ENCODE results near the gene ZNF665.
"Not testable (repeated sequence)": the region's sequence is repeated elsewhere in the genome, so short reads cannot be mapped to it uniquely, and the experiment has no call there.

The ZNF665 gene

DNA sequence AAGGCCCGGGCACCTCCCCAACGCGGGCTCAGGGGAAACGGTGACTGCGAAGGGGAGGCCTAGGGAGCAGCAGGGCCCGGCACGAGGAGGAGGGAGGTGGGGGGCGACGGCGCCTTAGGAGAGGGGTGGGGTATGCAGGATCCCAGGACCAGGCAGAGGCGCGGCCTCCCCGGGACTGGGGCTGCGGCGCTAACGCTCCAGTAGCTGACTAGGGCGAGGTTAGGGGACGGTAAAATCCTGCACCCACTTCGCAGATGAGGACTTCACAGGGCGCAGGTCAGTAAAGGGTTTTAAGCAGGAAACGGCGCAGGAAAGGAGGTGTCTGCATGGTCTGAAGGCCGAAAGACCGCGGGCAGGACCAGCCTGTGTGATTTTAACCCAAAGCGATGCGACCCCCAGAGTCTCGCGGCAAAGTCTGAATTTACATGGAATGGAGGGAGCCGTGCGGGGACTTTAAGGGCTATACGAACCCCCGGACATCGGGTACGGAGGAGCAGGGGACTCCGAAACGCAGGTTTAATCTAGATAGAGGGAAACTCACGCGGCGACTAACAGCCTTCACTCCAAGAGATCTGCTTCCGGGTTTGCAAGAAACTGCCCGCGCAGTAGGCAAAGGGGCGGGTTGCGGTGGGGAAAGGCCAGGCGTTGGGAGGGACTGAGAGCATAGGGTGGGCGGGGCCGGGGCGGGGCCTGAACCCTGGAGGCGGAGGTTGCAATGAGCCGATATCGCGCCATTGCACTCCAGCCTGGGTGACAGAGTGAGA, at the start of gene ZNF665:
Gene ZNF665, minus strand, starts transcription at position 588 of the 764 bp plus-strand sequence. CDS start 10,460 bp downstream, outside the sequence.
- peak within 1 kb of the TSS; percentile 54 to 87 (median 76) for H3K4me3 ChIP-seq
- H3K27ac ChIP-seq = peak within 1 kb of the TSS in 20 of 21 experiments; percentile 62 to 91 (median 80)

DNA sequence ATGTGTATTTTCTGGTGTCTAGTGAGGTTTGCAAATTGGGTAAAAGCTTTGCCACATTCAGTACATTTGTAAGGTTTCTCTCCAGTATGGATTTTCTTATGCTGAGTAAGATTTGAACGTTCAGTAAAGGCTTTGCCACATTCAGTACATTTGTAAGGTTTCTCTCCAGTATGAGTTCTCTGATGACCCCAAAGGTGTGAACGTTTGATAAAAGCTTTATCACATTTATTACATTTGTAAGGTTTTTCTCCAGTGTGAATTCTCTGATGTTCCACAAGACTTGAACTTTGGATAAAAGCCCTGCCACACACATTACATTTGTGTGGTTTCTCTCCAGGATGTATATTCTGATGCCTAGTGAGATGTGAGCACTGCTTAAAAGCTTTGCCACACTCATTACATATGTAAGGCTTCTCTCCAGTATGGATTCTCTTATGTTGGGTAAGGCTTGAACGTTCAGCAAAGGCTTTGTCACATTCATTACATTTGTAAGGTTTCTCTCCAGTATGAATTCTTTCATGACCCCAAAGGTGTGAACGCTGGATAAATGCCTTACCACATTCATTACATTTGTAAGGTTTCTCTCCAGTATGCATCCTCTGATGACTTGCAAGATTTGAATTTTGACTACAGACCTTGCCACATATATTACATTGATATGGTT, 44.1 kb upstream of the ZNF665 start:
- H3K4me3 ChIP-seq = no peak overlapping the region

DNA sequence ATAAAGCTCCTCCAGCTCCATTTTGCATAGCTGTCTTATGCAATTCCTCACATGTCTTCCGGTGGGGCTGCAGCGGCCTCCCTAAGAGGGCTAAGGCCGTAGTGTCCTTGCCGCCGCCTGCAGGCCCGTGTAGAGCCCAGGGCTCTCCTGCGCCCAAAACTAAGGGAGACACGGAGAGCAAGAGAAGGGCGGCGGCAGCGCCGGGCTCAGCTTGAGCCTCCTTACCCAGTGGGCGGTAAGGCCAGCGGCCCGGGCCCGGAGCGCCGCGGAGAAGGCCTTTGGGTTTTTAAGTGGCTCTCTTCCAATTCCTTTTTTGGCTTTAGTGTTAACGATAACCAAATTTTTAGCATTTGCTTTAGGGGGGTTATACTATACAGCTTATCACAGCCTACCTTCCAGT, 31.4 kb upstream of the ZNF665 start:
- Histone ChIP-seq H3K4me3 (no peak overlapping the region), H3K27ac (no peak overlapping the region)

More for the DNA sequence above, 44.1 kb upstream of the ZNF665 start:
- H3K27ac ChIP-seq = no peak overlapping the region

DNA sequence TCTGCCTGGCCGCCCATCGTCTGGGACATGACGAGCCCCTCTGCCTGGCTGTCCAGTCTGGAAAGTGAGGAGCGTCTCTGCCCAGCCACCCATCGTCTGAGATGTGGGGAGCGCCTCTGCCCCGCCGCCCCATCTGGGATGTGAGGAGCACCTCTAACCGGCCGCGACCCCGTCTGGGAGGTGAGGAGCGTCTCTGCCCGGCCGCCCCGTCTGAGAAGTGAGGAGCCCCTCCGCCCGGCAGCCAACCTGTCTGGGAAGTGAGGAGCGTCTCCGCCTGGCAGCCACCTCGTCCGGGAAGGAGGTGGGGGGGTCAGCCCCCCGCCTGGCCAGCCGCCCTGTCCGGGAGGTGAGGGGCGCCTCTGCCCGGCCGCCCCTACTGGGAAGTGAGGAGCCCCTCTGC, 29.6 kb upstream of the ZNF665 start:
- H3K4me3 ChIP-seq, H3K27ac ChIP-seq: not testable (repeated sequence)

DNA sequence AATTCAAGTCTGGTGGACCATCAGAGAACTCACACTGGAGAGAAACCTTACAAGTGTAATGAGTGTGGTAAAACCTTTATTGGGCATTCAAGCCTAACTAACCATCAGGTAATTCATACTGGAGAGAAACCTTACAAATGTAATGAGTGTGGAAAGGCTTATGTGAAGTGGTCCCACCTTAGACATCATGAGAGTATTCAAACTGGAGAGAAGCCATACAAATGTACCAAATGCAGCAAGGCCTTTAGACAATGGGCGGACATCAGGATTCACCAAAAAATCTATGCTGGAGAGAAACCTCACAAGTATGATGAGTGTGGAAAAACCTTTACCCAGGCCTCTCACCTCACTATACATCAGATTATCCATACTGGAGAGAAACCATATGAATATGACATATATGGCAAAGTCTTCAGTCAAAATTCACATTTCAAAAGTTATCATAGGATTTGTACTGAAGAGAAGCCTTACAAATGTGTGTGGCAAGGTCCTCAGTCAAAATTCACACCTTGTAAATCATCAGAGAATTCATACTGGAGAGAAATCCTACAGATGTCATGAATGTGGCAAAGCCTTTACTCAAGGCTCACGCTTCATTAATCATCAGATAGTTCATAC, 19.7 kb upstream of the ZNF665 start:
- Histone ChIP-seq H3K4me3 (no peak overlapping the region), H3K27ac (no peak overlapping the region)

DNA sequence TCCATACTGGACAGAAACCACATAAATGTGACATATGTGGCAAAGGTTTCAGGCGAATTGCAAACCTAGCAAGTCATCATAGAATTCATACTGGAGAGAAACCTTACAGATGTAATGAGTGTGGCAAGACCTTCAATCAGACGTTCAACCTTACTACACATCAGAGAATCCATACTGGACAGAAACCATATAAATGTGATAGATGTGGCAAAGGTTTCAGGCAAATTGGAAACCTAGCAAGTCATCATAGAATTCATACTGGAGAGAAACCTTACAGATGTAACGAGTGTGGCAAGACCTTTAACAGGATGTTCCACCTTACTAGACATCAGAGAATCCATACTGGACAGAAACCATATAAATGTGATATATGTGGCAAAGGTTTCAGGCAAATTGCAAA, 18.4 kb upstream of the ZNF665 start:
- H3K27ac ChIP-seq, H3K4me3 ChIP-seq: not testable (repeated sequence)

DNA sequence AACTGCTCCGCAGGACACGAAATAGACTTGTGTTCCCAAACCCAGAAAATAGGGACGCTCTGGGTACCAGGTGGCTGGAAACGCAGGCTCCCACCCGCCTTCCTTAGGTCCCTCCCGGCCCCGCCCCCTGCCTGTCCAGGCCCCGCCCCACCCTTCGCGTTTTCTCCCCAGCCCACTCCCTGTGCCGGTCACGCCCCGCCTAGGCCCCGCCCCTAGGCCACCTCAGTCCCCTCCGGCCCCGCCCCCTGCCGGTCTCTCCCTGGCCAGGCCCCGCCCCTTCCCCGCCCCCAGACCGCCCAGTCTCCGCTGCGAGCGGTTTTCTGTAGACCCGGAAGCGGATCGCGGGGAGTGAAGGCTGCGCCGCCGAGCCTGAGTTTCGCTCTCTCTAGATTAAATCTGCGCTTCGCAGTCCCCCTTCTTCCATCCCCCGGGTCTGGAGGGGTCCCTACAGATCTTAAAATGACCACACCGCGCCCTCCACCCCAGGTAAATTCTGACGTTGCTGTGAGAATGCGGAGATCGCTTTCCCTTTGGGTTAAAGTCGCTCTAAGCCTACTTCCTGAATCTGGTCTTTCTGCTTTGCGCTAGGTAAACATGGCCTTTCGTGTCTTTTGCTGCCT, 3.7 kb upstream of the ZNF665 start:
- peak overlapping the region; percentile 48 to 83 (median 78) for H3K4me3 ChIP-seq
- H3K27ac ChIP-seq = peak overlapping the region in 20 of 21 experiments; percentile 72 to 93 (median 86)

DNA sequence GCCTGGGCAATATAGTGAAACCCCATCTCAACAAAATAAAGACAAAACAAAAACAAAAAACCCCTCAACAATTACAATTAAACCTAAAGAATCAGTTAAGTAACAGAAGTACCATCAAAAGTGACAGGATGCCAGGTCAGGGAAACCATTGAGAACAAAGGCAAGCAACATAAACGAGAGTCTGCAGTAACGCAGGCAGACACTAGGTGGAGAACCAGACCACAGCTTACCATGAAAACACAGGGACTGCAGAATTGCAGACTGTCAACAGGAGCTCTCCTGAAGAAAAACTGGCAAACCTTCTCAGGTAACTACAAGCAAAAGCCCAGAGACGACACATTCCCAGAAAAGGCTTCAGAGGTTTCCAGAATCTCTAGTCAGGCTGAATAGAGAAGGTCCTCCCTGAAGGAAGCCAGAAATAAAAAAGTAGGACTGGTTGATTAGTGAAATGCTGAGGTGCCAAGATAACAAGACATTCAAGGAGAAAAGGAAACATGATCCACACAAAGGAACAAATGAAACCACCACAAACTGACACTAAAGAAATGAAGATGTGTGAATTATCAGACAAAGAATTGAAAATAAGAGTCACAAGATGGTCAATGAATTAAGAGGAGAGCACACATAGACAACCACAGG, 2.2 kb upstream of the ZNF665 start:
- Histone ChIP-seq H3K4me3 (no peak overlapping the region), H3K27ac (peak overlapping the region in 1 of 21 experiments; percentile 4)

DNA sequence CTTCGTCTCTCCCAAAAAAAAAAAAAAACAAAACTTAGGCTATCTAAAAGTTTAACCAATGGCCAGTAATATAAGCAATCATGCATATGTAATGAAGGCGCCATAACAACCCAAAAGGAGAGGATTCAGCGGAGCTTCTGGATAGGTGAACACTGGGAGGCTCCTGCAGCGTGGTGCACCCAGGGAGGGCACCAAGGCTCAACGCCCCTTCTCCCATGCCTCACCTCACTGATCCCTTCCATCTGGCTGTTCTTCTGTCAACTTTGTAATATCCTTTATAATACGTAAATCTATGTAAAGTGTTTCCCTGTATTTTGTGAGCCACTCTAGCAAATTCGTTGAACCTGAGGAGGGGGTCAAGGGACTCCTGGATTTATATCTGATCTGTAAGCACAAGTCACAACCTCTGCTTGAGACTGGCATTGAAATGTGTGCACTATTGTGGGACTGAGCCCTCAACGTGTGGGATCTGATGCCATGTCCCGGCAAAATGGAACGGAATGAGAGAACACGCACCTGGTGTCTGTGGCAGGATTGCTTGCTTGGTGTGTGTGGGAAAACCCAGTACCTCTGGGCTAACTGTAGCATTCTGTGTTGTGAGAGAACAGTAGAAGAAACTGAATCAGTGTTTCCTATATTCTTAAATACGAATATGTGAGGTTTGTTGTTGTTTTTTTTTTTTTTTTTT, 521 bp upstream of the ZNF665 start:
- H3K27ac ChIP-seq = peak overlapping the region in 1 of 21 experiments; percentile 84
- peak overlapping the region in 6 of 7 experiments; percentile 54 to 87 (median 78) for H3K4me3 ChIP-seq

DNA sequence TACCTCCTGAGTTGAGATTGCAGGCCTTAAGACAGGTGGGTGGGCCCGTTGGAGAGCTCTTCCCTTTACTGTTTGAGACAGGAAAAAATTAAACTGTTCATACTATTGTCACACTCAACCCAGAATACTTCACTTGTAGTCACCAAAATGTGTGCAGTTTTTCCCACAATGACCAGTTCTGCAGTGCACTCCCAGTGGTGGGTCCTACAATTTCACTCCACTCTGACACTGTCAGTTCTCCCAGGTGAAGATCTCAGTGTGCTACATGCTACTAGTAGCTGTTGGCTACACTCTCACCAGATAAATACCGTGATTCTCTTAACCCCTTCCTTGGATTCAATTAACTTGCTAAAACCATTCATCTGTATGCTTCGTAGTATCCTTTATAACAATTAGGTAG, 2.9 kb downstream of the ZNF665 start:
- Histone ChIP-seq H3K27ac (no peak overlapping the region), H3K4me3 (no peak overlapping the region)

DNA sequence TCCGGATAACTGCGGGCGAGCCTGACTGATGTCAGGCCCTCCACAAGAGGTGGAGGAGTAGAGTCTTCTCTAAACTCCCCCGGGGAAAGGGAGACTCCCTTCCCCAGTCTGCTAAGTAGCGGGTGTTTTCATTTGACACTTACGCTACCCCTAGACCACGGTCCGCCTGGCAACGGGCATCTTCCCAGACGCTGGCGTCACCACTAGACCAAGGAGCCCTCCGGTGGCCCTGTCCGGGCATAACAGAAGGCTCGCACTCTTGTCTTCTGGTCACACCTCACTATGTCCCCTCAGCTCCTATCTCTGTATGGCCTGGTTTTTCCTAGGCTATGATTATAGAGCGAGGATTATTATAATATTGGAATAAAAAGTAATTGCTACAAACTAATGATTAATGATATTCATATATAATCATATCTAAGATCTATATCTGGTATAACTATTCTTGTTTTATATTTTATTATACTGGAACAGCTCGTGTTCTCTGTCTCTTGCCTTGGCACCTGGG, 3.4 kb downstream of the ZNF665 start:
- H3K27ac ChIP-seq, H3K4me3 ChIP-seq: not testable (repeated sequence)

DNA sequence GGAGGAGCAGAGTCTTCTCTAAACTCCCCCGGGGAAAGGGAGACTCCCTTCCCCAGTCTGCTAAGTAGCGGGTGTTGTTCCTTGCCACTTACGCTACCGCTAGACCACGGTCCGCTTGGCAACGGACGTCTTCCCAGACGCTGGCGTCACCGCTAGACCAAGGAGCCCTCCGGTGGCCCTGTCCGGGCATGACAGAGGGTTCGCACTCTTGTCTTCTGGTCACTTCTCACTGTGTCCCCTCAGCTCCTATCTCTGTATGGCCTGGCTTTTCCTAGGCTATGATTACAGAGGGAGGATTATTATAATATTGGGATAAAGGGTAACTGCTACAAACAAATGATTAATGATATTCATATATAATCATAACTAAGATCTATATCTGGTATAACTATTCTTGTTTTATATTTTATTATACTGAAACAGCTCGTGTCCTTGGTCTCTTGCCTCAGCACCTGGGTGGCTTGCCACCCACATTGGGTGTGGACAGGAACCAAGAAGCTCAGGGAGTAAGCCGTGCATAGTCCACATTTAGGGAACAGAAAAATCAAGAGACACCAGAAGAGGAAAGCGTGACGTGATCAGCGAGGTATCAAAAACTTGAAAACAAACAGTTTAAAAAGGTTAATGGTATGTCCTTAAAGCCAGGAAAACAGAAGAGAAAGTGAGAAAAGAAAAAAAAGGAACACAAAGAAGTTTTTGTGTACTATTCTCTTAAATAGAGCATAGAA, 7.8 kb downstream of the ZNF665 start:
- H3K27ac ChIP-seq, H3K4me3 ChIP-seq: not testable (repeated sequence)

DNA sequence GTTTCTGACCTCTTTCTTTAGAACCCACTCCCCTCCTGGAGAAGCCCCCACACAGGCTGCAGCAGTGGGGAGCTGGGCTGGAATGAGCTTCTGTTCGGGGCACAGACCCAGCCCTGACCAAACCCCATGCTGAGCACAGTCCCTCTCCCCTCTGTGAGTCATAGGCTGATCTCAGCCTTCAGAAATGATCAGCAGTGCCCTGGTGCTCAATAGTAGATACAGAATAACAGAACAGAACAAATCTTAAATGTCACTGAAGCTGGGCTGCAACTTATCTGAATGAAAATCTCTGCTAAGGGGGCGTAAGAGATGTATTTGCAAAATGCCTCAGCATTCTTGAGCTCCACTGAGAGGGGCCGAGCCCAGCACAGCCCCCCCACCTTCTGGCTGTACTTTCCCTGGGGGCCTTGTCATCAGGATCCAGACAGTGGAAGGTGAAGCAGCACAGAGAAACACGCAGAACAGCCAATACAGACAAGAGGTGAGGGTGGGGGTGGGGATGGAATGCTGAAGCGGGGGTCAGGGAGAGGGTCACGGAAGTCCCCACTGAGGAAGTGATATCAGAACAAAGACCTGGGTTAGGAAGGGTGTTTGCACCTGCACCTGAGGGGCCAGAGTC, 9.9 kb downstream of the ZNF665 start:
- Histone ChIP-seq H3K4me3 (no peak overlapping the region), H3K27ac (no peak overlapping the region)

DNA sequence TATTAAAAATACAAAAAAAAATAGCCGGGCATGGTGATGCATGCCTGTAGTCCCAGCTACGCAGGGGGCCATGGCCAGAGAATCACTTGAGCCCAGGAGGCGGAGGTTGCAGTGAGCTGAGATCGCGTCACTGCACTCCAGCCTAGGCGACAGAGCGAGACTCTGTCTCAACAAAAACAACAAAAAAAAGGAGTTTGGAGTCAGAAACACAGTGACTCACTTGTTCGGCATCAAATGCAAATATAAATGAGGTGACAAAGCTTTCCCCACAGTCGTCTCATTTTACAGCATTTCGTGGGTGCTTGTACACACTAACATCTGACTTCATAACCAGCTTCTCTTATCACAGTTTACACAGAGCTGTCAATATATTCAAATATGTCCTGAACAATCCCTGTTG, 11.0 kb downstream of the ZNF665 start:
- H3K4me3 ChIP-seq = no peak overlapping the region
- no peak overlapping the region for H3K27ac ChIP-seq

DNA sequence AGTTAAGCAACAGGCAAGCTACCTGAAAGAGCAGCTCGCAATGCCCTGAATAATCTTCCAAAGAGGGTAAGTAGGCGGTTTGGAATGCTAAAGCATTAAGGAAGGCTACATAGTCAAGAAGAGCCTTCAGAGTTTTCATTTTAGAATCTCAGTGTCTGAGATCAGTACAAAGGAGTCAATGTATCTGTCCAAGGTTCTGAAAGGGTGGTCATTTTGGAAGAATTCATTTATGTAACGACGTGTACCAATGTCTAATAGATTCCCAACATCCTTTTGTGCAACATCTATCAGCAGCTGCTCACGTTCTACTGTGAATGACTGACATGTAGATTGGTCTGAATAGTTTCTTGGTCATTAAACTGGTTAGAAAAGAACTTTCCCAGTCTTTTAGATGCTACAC, 15.2 kb downstream of the ZNF665 start:
- Histone ChIP-seq H3K27ac (no peak overlapping the region), H3K4me3 (no peak overlapping the region)

DNA sequence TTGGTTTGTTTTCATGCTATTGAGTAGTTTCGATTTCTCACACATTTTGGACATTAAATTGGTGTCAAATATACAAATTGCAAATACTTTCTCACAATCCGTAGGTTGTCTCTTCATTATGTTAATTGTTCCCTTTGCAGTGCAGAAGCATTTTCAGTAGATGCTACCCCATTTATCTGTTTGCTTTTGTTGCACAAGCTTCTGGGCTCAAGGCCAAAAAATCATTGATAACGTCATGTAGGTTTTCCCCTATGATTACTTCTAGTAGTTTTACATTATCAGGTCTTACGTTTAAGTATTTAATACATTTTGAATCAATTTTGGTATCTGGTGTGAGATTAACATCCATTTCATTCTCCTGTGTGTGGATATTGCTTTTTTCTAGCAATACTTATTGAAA, 20.3 kb downstream of the ZNF665 start:
- Histone ChIP-seq H3K4me3 (no peak overlapping the region), H3K27ac (no peak overlapping the region)

DNA sequence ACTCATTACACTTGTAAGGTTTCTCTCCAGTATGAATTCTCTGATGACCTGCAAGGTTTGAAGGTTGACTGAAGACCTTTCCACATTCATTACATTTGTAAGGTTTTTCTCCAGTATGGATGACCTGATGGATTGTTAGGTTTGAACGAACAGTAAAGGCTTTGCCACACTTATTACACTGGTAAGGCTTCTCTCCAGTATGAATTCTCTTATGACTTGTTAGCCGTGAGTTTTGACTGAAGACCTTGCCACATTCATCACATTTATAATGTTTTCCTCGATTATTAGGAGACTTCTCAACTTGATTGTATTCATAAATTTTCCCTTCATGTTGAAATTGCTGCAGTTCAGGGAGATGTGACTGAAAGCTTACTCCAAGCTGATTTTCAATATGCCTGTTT, 27.5 kb downstream of the ZNF665 start:
- H3K4me3 ChIP-seq = no peak overlapping the region
- H3K27ac ChIP-seq = no peak overlapping the region

DNA sequence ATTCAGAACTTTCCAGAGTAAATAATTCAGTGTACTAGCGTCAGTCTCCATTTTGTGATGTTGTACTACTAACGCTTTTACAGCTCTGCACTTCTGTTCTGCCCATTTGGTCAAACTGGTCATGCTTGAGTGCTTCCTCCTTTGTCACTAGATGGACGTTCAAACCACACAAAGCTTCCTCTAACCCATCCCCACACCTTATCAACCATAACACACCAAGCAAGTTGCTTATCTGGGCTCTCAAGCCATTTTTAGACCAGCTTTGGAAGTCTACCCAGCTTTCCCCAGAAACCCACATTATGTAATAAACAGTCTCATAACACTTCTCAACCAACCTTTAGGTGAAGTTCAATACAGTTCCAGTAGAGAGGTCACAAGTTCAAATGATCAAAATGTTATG, 32.0 kb downstream of the ZNF665 start:
- Histone ChIP-seq H3K27ac (no peak overlapping the region), H3K4me3 (no peak overlapping the region)

Measured in skin epidermis (tissue), 12 donors.